Prostate gland (tissue), 2 donors: ENCODE results near the gene KLK1.

ENCODE experiments used
- POLR2A ChIP-seq: fragments of 450-650 bp; IDR thresholded peaks from one replicate; pipeline ENCODE4 v1.6.1; 2016; ENCODE audit warnings: antibody characterized with exemption, mild to moderate bottlenecking
- POLR2AphosphoS5 ChIP-seq: sonication (generic); formaldehyde crosslinking; IDR thresholded peaks from one replicate; pipeline ENCODE4 v1.6.1; 2017; ENCODE audit warnings: antibody characterized with exemption
- TF ChIP-seq, protein P1 (sequence below), 4 experiments: fragments of 200-600 bp in 2 of 4; fragments of 450-650 bp in 2 of 4; sonication (generic) in 2 of 4; IDR thresholded peaks; 1 replicate in 3 of 4; 2 replicates in 1 of 4; pipeline ENCODE4 v1.5.1; 2016 to 2019; ENCODE audit warnings: antibody characterized with exemption in 4 of 4, mild to moderate bottlenecking in 2 of 4, moderate library complexity in 2 of 4

DNA sequence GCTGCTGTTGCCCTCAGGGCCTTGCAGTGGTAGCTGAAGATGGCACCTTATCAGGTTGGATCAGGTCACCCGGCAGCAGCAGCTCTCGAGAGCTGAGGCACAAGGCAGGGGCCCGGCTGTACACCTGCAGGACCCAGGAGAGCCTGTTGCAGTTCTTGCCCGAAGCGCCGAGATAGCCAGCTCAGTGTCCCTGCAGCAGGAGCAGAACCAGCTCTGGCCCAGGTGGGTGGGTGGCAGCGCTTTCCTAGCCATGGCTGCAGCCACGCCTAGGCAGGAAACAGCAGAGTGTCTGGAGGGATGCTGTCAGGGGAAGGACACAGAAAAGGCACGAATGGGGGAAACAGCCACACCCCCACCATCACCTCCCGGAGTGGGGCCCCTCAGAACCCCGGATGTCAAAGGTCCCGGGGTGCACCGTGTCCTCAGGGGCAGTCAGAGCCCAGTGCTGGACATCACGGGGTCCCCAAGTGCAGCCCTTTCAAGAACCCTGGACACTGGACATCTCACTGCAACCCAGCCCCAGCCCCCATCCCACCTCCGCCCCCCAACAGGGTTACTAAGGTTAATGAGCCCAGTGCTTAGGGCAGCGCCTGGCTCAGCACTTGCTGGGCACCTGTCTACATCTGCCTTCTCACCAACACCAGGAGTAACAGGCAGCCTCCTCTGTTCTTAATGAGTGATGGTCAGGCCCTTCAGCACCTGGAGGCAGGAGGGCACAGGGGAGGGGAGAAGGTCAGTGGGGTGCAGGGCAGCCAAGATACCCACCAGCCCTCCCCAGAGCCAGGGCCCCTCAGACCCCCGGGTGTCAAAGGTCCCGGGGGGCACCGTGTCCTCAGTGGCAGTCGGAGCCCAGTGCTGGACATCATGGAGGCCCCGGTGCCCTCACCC lies 24.7 kb downstream of the KLK1 start:
- TF ChIP-seq, protein P1, sequence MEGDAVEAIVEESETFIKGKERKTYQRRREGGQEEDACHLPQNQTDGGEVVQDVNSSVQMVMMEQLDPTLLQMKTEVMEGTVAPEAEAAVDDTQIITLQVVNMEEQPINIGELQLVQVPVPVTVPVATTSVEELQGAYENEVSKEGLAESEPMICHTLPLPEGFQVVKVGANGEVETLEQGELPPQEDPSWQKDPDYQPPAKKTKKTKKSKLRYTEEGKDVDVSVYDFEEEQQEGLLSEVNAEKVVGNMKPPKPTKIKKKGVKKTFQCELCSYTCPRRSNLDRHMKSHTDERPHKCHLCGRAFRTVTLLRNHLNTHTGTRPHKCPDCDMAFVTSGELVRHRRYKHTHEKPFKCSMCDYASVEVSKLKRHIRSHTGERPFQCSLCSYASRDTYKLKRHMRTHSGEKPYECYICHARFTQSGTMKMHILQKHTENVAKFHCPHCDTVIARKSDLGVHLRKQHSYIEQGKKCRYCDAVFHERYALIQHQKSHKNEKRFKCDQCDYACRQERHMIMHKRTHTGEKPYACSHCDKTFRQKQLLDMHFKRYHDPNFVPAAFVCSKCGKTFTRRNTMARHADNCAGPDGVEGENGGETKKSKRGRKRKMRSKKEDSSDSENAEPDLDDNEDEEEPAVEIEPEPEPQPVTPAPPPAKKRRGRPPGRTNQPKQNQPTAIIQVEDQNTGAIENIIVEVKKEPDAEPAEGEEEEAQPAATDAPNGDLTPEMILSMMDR (IDR thresholded peaks at IDR 0.05) = no peak
- TF ChIP-seq POLR2A (no peak), POLR2AphosphoS5 (no peak)
